ENCODE measurements around the gene GIPC2. TPM values are rescaled to one million over a fixed set of nuclear protein-coding genes. Genes with fewer than 3 reads are reported as not detected.
A peak's percentile ranks its signal among the peaks of the same experiment; 100 is the strongest.

GIPC2 gene
- total and polyA plus RNA-seq, 9 of the 15 experiments (the other 6 are each of a cell fraction or from before 2014, with no cell fraction given) = 0.01 to 0.05 (median 0.04) TPM; not detected in 3

- TF ChIP-seq, protein P1, sequence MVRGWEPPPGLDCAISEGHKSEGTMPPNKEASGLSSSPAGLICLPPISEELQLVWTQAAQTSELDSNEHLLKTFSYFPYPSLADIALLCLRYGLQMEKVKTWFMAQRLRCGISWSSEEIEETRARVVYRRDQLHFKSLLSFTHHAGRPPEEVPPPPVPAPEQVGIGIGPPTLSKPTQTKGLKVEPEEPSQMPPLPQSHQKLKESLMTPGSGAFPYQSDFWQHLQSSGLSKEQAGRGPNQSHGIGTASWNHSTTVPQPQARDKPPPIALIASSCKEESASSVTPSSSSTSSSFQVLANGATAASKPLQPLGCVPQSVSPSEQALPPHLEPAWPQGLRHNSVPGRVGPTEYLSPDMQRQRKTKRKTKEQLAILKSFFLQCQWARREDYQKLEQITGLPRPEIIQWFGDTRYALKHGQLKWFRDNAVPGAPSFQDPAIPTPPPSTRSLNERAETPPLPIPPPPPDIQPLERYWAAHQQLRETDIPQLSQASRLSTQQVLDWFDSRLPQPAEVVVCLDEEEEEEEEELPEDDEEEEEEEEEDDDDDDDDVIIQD (CRISPR knock-in tag; IDR thresholded peaks at IDR 0.05) = no peak
- TF ChIP-seq KDM4B (IDR thresholded peaks at IDR 0.05; ENCODE audit: borderline replicate concordance in 2 of 2, low read depth in 1 of 2) = peak in 1 of 2 experiments; percentile 90; a peak in 1 of 4 replicates
- TF ChIP-seq ZNF140 (CRISPR knock-in tag; IDR thresholded peaks at IDR 0.05) = peak; percentile 89
- TF ChIP-seq U2AF1 (optimal IDR thresholded peaks at IDR 0.05; ENCODE audit: low read depth, low read length) = peak; percentile 97
- TF ChIP-seq ZNF175 (CRISPR knock-in tag; IDR thresholded peaks at IDR 0.05; ENCODE audit: low read depth) = 0 out of 2 replicates have a peak, but pooled peaks have one; percentile 69
- no peak for TF ChIP-seq FOXA1 (IDR thresholded peaks at IDR 0.05; ENCODE audit: borderline replicate concordance)
- no peak for TF ChIP-seq ZNF121 (CRISPR knock-in tag; conservative IDR thresholded peaks at IDR 0.05)
- no peak for TF ChIP-seq RBM39 (optimal IDR thresholded peaks at IDR 0.05; ENCODE audit: low read depth, low read length)
- TF ChIP-seq ZBTB34 (CRISPR knock-in tag; IDR thresholded peaks at IDR 0.05) = peak; percentile 86
- peak; percentile 99 for TF ChIP-seq ESRRB (CRISPR knock-in tag; IDR thresholded peaks at IDR 0.05; ENCODE audit: borderline replicate concordance)
- TF ChIP-seq TOE1 (IDR thresholded peaks at IDR 0.05; ENCODE audit: borderline replicate concordance) = 0 out of 2 replicates have a peak, but pooled peaks have one; percentile 62
- no peak for TF ChIP-seq TOE1 (CRISPR knock-in tag; IDR thresholded peaks at IDR 0.05; ENCODE audit: borderline replicate concordance, low read depth)
- peak; percentile 56; the same call in 1 of the 2 replicates for TF ChIP-seq FOXK1 (CRISPR knock-in tag; IDR thresholded peaks at IDR 0.05; ENCODE audit: borderline replicate concordance)
- TF ChIP-seq SRSF7 (optimal IDR thresholded peaks at IDR 0.05; ENCODE audit: low read depth, low read length) = no peak
- TF ChIP-seq CBX1 (IDR thresholded peaks at IDR 0.05; ENCODE audit: low read depth) = peak; percentile 99
- no peak for TF ChIP-seq POU5F1 (IDR thresholded peaks at IDR 0.05; ENCODE audit: borderline replicate concordance, low read depth, low read length, partially characterized antibody)
- TF ChIP-seq NR2C2 (CRISPR knock-in tag; IDR thresholded peaks at IDR 0.05) = no peak
- TF ChIP-seq NR2C2 (tag; IDR thresholded peaks at IDR 0.05) = peak; percentile 19; the same call in 1 of the 2 replicates
- TF ChIP-seq NFIC (IDR thresholded peaks at IDR 0.05) = peak; percentile 70
- no peak for TF ChIP-seq RUNX1 (IDR thresholded peaks at IDR 0.05; ENCODE audit: low read depth)
- TF ChIP-seq TEAD2 (tag; IDR thresholded peaks at IDR 0.05) = 0 out of 2 replicates have a peak, but pooled peaks have one; percentile 27
- no peak for TF ChIP-seq ZNF277 (CRISPR knock-in tag; IDR thresholded peaks at IDR 0.05; ENCODE audit: borderline replicate concordance)
- no peak for TF ChIP-seq GATA2 (CRISPR knock-in tag; IDR thresholded peaks at IDR 0.05)
Measured at GRCh38 chr1:78003882-78004718, 41.7 kb upstream of the GIPC2 start (continued).

Data from K562 (cell line).